K562 (cell line): ENCODE results near the gene LAMTOR4. TPM values are rescaled to one million over a fixed set of nuclear protein-coding genes. Genes with fewer than 3 reads are reported as not detected.

Experiments
- C11orf30 ChIP-seq: fragments of 450-650 bp; IDR thresholded peaks from 2 replicates; pipeline ENCODE4 v1.6.1; 2016; ENCODE audit warnings: low read depth, mild to moderate bottlenecking
- HDAC6 ChIP-seq: IDR thresholded peaks from 2 replicates; pipeline ENCODE4 v1.6.1; 2012; ENCODE audit warnings: low read depth, mild to moderate bottlenecking, control low read depth, inconsistent platforms, low read length, moderate library complexity
- HEY1 ChIP-seq: fragments of 250-450 bp; sonication (Bioruptor Pico); IDR thresholded peaks from 2 replicates; pipeline ENCODE4 v1.5.0; 2020; ENCODE audit warnings: mild to moderate bottlenecking, moderate library complexity, borderline replicate concordance
- KLF1 ChIP-seq: fragments of 450-650 bp; IDR thresholded peaks from 2 replicates; pipeline ENCODE4 v1.6.1; 2016; ENCODE audit warnings: missing genetic modification characterization, missing compliant biosample characterization
- MAFF ChIP-seq: IDR thresholded peaks from 2 replicates; pipeline ENCODE4 v1.6.1; 2012; ENCODE audit warnings: low read length, improper control_type of control experiment
- PHB2 ChIP-seq: fragments of 450-650 bp; IDR thresholded peaks from 2 replicates; pipeline ENCODE4 v1.6.1; 2017; ENCODE audit warnings: low read depth
- POLR2AphosphoS5 ChIP-seq: IDR thresholded peaks from 2 replicates; pipeline ENCODE4 v1.6.1; 2011; ENCODE audit warnings: mild to moderate bottlenecking, low read depth, low read length, moderate library complexity; ENCODE audit not compliant: control insufficient read depth, insufficient read depth
- POLR2H ChIP-seq: IDR thresholded peaks from 2 replicates; pipeline ENCODE4 v1.6.1; 2016; ENCODE audit warnings: missing genetic modification characterization, low read depth, mild to moderate bottlenecking, control low read depth, missing compliant biosample characterization, moderate library complexity
- RBM25 ChIP-seq: fragments of 200-400 bp; formaldehyde crosslinking; IDR thresholded peaks from 2 replicates; pipeline ENCODE4 v1.6.1; 2018; ENCODE audit warnings: low read length, low read depth, moderate library complexity; ENCODE audit not compliant: severe bottlenecking
- SNIP1 ChIP-seq: fragments of 450-650 bp; IDR thresholded peaks from 2 replicates; pipeline ENCODE4 v1.7.1; 2017; ENCODE audit warnings: low read depth, mild to moderate bottlenecking
- ZBTB17 ChIP-seq: fragments of 450-650 bp; formaldehyde crosslinking; IDR thresholded peaks from 2 replicates; pipeline ENCODE4 v1.4.0; 2020; ENCODE audit warnings: mild to moderate bottlenecking
- ZNF668 ChIP-seq: fragments of 250-450 bp; sonication (Bioruptor Pico); IDR thresholded peaks from 2 replicates; pipeline ENCODE4 v1.8.0; 2022; ENCODE audit warnings: mild to moderate bottlenecking, inconsistent platforms
- polyA plus RNA-seq, 8 experiments: library from polyadenylated mRNA; depleted of rRNA in 4 of 8; stranded (reverse) in 5 of 8; unstranded in 3 of 8; fragments of >200 nt; fragmentation: Nextera tagmentation in 2 of 8; fragmentation: Illumina TruSeq in 1 of 8; extraction: Ambion mirVana in 2 of 8; extraction: Trizol in 1 of 8; gene quantifications; 2 replicates each; pipeline versions ENCODE4 v1.2.1 to v1.2.3, GENCODE V29; 2011 to 2014; ENCODE audit warnings: inconsistent platforms in 1 of 8, missing spikeins in 1 of 8
- total RNA-seq, 7 experiments: library from RNA; depleted of rRNA in 6 of 7; stranded (reverse); fragments of >200 nt in 6 of 7; fragmentation: Illumina TruSeq in 2 of 7; extraction: Trizol in 2 of 7; gene quantifications; 2 replicates each; pipeline versions ENCODE4 v1.2.1 to v1.2.3, GENCODE V29; 2011 to 2021; ENCODE audit warnings: low replicate concordance in 1 of 7
- TF ChIP-seq, protein P1 (sequence below): sonication (generic); formaldehyde crosslinking; IDR thresholded peaks from 2 replicates; pipeline ENCODE4 v1.8.1; 2023; ENCODE audit warnings: mild to moderate bottlenecking, missing genetic modification reagents
- TF ChIP-seq, protein P2 (sequence below): fragments of 450-650 bp; IDR thresholded peaks from 2 replicates; pipeline ENCODE4 v1.6.1; 2016; ENCODE audit warnings: low read depth
- TF ChIP-seq, protein P3 (sequence below): fragments of 450-650 bp; formaldehyde crosslinking; conservative IDR thresholded peaks from 2 replicates; pipeline ENCODE4 v1.4.0; 2022; ENCODE audit warnings: mild to moderate bottlenecking, missing genetic modification characterization

The LAMTOR4 gene
- total and polyA plus RNA-seq, 9 of the 15 experiments (the other 6 are each of a cell fraction or from before 2014, with no cell fraction given), result 79.6 to 314 (median 195) TPM

DNA sequence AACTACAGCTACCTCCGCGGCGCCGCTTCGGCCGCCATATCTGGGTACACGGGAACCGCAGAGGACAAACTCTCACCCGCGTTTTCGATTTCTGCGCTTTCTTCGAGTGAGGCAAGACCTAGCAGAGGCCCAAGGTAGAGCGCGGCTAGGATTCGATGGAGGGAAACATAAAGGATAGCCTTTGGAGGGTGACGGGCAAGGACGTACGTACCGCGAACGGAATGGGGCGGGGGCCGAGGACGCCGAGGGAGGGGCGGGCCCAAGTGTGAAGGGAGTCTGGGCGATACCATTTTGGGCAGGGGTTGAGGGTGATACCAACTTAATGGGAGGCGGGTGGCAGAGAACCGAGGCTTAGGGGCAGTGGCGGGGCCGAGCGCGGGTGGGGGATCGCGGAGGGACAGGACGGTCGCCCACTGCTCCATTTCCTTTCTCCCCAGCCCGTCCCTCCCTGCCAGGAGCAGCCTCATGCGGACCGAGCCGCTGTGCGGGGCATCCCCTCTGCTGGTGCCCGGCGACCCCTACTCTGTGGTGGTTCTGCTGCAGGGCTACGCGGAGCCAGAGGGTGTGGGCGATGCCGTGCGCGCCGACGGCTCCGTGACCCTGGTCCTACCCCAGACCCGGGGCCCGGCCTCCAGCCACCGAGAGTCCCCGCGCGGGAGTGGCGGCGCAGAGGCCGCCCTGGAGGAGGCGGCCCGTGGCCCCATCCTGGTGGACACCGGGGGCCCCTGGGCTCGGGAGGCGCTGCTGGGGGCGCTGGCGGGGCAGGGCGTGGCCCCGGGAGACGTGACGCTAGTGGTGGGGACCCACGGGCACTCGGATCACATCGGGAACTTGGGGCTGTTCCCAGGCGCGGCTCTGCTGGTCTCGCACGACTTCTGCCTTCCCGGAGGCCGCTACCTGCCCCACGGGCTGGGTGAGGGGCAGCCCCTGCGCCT, 21.5 kb upstream of the LAMTOR4 start, which contains the start of gene MBLAC1 (continued):
- TF ChIP-seq, protein P1, sequence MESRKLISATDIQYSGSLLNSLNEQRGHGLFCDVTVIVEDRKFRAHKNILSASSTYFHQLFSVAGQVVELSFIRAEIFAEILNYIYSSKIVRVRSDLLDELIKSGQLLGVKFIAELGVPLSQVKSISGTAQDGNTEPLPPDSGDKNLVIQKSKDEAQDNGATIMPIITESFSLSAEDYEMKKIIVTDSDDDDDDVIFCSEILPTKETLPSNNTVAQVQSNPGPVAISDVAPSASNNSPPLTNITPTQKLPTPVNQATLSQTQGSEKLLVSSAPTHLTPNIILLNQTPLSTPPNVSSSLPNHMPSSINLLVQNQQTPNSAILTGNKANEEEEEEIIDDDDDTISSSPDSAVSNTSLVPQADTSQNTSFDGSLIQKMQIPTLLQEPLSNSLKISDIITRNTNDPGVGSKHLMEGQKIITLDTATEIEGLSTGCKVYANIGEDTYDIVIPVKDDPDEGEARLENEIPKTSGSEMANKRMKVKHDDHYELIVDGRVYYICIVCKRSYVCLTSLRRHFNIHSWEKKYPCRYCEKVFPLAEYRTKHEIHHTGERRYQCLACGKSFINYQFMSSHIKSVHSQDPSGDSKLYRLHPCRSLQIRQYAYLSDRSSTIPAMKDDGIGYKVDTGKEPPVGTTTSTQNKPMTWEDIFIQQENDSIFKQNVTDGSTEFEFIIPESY, result no peak
- TF ChIP-seq KLF1 (tag), result 0 out of 2 replicates have a peak, but pooled peaks have one; percentile 37
- TF ChIP-seq HDAC6, result no peak
- TF ChIP-seq HEY1 (CRISPR knock-in tag), result 0 out of 2 replicates have a peak, but pooled peaks have one; percentile 33
- TF ChIP-seq PHB2, result no peak
- peak; percentile 94 for TF ChIP-seq POLR2AphosphoS5
- 0 out of 2 replicates have a peak, but pooled peaks have one; percentile 41 for TF ChIP-seq C11orf30
- TF ChIP-seq SNIP1, result no peak
- TF ChIP-seq, protein P2, sequence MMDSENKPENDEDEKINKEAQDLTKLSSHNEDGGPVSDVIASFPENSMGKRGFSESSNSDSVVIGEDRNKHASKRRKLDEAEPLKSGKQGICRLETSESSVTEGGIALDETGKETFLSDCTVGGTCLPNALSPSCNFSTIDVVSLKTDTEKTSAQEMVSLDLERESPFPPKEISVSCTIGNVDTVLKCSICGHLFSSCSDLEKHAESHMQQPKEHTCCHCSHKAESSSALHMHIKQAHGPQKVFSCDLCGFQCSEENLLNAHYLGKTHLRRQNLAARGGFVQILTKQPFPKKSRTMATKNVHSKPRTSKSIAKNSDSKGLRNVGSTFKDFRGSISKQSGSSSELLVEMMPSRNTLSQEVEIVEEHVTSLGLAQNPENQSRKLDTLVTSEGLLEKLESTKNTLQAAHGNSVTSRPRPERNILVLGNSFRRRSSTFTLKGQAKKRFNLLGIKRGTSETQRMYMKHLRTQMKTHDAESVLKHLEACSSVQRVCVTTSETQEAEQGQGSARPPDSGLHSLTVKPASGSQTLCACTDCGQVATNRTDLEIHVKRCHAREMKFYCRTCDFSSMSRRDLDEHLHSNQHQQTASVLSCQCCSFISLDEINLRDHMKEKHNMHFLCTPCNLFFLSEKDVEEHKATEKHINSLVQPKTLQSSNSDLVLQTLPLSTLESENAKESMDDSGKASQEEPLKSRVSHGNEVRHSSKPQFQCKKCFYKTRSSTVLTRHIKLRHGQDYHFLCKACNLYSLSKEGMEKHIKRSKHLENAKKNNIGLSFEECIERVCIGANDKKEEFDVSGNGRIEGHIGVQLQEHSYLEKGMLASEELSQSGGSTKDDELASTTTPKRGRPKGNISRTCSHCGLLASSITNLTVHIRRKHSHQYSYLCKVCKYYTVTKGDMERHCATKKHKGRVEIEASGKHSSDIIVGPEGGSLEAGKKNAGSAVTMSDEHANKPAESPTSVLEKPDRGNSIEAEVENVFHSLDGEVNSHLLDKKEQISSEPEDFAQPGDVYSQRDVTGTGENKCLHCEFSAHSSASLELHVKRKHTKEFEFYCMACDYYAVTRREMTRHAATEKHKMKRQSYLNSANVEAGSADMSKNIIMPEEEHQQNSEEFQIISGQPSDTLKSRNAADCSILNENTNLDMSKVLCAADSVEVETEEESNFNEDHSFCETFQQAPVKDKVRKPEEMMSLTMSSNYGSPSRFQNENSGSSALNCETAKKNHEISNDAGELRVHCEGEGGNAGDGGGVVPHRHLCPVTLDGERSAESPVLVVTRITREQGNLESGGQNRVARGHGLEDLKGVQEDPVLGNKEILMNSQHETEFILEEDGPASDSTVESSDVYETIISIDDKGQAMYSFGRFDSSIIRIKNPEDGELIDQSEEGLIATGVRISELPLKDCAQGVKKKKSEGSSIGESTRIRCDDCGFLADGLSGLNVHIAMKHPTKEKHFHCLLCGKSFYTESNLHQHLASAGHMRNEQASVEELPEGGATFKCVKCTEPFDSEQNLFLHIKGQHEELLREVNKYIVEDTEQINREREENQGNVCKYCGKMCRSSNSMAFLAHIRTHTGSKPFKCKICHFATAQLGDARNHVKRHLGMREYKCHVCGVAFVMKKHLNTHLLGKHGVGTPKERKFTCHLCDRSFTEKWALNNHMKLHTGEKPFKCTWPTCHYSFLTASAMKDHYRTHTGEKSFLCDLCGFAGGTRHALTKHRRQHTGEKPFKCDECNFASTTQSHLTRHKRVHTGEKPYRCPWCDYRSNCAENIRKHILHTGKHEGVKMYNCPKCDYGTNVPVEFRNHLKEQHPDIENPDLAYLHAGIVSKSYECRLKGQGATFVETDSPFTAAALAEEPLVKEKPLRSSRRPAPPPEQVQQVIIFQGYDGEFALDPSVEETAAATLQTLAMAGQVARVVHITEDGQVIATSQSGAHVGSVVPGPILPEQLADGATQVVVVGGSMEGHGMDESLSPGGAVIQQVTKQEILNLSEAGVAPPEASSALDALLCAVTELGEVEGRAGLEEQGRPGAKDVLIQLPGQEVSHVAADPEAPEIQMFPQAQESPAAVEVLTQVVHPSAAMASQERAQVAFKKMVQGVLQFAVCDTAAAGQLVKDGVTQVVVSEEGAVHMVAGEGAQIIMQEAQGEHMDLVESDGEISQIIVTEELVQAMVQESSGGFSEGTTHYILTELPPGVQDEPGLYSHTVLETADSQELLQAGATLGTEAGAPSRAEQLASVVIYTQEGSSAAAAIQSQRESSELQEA, result peak; percentile 86
- TF ChIP-seq POLR2H (tag), result no peak
- TF ChIP-seq ZNF668 (CRISPR knock-in tag), result no peak
- peak; percentile 93 for TF ChIP-seq RBM25
- peak; percentile 45; the same call in 1 of the 2 replicates for TF ChIP-seq ZBTB17 (CRISPR knock-in tag)
- TF ChIP-seq, protein P3, sequence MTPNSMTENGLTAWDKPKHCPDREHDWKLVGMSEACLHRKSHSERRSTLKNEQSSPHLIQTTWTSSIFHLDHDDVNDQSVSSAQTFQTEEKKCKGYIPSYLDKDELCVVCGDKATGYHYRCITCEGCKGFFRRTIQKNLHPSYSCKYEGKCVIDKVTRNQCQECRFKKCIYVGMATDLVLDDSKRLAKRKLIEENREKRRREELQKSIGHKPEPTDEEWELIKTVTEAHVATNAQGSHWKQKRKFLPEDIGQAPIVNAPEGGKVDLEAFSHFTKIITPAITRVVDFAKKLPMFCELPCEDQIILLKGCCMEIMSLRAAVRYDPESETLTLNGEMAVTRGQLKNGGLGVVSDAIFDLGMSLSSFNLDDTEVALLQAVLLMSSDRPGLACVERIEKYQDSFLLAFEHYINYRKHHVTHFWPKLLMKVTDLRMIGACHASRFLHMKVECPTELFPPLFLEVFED (CRISPR knock-in tag), result 0 out of 2 replicates have a peak, but pooled peaks have one; percentile 3
- peak; percentile 38; the same call in 1 of the 2 replicates for TF ChIP-seq MAFF
